Testis (tissue), 2 donors: ENCODE results near the gene INTS7.

ENCODE experiments used
- POLR2A ChIP-seq: fragments of 450-650 bp; IDR thresholded peaks from one replicate; pipeline ENCODE4 v1.6.1; 2017; ENCODE audit warnings: antibody characterized with exemption, mild to moderate bottlenecking, moderate library complexity
- TF ChIP-seq, protein P1 (sequence below), 3 experiments: fragments of 450-650 bp in 2 of 3; fragments of 200-600 bp in 1 of 3; sonication (generic) in 1 of 3; IDR thresholded peaks; one replicate each; pipeline ENCODE4 v1.5.1; 2016 to 2019; ENCODE audit warnings: antibody characterized with exemption in 3 of 3, mild to moderate bottlenecking in 2 of 3, moderate library complexity in 1 of 3

GRCh38 chr1:212074313-212074712, 39.0 kb upstream of the INTS7 start:
- TF ChIP-seq, protein P1, sequence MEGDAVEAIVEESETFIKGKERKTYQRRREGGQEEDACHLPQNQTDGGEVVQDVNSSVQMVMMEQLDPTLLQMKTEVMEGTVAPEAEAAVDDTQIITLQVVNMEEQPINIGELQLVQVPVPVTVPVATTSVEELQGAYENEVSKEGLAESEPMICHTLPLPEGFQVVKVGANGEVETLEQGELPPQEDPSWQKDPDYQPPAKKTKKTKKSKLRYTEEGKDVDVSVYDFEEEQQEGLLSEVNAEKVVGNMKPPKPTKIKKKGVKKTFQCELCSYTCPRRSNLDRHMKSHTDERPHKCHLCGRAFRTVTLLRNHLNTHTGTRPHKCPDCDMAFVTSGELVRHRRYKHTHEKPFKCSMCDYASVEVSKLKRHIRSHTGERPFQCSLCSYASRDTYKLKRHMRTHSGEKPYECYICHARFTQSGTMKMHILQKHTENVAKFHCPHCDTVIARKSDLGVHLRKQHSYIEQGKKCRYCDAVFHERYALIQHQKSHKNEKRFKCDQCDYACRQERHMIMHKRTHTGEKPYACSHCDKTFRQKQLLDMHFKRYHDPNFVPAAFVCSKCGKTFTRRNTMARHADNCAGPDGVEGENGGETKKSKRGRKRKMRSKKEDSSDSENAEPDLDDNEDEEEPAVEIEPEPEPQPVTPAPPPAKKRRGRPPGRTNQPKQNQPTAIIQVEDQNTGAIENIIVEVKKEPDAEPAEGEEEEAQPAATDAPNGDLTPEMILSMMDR (IDR thresholded peaks at IDR 0.05) = no peak
- no peak for TF ChIP-seq POLR2A
